ENCODE data around the gene ASNSD1.

The ASNSD1 gene

GRCh38 chr2:189661148-189661956 lies at the start of gene ASNSD1:
TSS of gene ASNSD1 (plus strand) at chr2:189661459. CDS start at chr2:189666133, 4,674 bp downstream.
- TF ChIP-seq GATA3 (IDR thresholded peaks at IDR 0.05; ENCODE audit: low read depth, low read length) (no peak), GATA2 (IDR thresholded peaks at IDR 0.05; ENCODE audit: low read depth, low read length) (no peak)

DNA sequence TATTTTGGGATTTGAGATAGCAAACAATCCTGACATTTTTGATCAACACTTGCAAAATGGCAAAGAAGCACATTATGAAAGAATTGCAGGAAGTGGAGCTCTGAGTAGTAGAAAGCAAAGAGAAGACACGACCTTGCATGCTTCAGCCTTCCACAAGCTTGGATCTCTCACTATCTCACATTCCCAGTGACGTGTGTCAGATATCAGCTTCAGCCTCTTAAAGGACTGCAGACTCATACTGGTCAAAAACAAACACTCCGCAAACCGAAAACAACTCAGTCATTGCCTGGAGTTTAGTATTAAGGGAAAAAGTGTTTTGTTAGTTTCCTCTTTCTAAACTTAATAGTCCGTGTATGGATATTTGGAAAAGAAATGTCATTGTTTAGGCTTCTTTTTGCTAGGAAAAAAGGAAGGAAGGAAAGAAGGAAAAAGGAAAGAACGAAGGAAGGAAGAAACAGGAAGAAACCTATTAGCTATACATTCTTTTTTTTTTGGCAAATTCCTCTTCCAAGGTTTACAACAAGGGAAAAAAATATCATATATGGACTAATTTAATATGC lies 48.1 kb upstream of the ASNSD1 start:
- TF ChIP-seq GATA2 (IDR thresholded peaks at IDR 0.05; ENCODE audit: low read depth, low read length) (no peak), GATA3 (IDR thresholded peaks at IDR 0.05; ENCODE audit: low read depth, low read length) (no peak)

GRCh38 chr2:189613650-189614420 lies 47.4 kb upstream of the ASNSD1 start:
- no peak for TF ChIP-seq GATA2 (IDR thresholded peaks at IDR 0.05; ENCODE audit: low read depth, low read length)
- TF ChIP-seq GATA3 (IDR thresholded peaks at IDR 0.05; ENCODE audit: low read depth, low read length): no peak

GRCh38 chr2:189614585-189614984 lies 46.7 kb upstream of the ASNSD1 start:
- TF ChIP-seq GATA2 (IDR thresholded peaks at IDR 0.05; ENCODE audit: low read depth, low read length): no peak
- TF ChIP-seq GATA3 (IDR thresholded peaks at IDR 0.05; ENCODE audit: low read depth, low read length): no peak

- TF ChIP-seq GATA2 (IDR thresholded peaks at IDR 0.05; ENCODE audit: low read depth, low read length) (no peak), GATA3 (IDR thresholded peaks at IDR 0.05; ENCODE audit: low read depth, low read length) (no peak)
These were observed 43.1 kb upstream of the ASNSD1 start for GRCh38 chr2:189618197-189618596.

DNA sequence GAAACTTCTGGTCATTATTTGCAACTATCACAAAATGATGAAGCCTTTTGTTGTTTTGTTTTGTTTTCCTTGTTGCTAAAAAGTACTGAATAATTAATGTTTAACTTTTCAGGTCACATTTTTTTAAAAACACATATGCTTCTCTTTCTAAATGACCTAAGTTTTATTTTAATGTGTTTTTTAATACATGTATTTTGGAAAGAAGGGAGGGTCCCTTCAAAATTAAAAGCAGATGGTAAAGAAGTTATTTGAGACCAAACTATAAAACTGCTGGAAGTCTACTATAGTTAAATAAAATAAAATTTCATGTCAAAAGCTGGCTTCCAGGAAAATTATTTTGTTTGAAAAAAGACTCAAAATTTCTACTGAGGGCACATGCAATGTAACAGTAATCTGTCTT lies 39.5 kb upstream of the ASNSD1 start:
- TF ChIP-seq GATA2 (IDR thresholded peaks at IDR 0.05; ENCODE audit: low read depth, low read length) (no peak), GATA3 (IDR thresholded peaks at IDR 0.05; ENCODE audit: low read depth, low read length) (no peak)

DNA sequence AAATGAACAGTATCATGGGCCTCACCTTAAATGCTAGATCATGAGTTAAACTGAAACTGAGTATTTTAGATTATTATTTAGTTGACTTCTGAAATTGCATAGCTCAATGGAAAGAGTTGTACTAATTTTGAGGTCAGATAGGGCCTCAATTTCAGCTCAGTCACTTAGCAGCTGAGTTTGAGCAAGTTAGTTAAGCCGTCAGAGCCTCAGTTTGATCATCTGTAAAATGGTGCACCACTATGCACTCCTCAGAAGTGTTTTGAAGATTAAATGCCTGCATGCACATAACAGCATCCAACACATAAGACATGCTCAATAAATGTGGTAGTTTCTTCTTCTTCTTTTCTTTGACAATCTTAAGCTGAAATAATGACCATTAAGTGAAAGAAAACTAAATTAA lies 38.2 kb upstream of the ASNSD1 start:
- TF ChIP-seq GATA3 (IDR thresholded peaks at IDR 0.05; ENCODE audit: low read depth, low read length): no peak
- no peak for TF ChIP-seq GATA2 (IDR thresholded peaks at IDR 0.05; ENCODE audit: low read depth, low read length)

GRCh38 chr2:189624648-189625355 lies 36.5 kb upstream of the ASNSD1 start:
- TF ChIP-seq GATA3 (IDR thresholded peaks at IDR 0.05; ENCODE audit: low read depth, low read length) (no peak), GATA2 (IDR thresholded peaks at IDR 0.05; ENCODE audit: low read depth, low read length) (no peak)

DNA sequence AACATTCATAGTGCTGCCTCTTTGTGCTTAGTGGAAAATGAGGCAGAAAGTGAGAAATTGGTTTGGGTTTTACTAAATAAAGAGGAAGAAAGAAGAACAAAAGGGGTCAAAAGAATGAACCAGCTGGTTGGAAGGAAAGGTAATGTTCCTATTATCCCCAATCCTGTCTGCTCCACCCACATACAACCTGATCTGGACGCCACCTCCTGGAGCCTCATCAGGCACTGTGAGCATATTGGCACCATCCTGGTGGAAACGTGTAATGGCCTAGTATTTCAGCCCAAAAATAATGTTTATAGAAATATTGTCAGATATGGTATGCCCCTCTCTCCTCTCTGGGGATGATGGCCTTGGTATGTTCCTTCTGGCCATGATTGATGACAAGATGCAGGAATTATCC lies 35.6 kb upstream of the ASNSD1 start:
- no peak for TF ChIP-seq GATA2 (IDR thresholded peaks at IDR 0.05; ENCODE audit: low read depth, low read length)
- TF ChIP-seq GATA3 (IDR thresholded peaks at IDR 0.05; ENCODE audit: low read depth, low read length): no peak

- no peak for TF ChIP-seq GATA2 (IDR thresholded peaks at IDR 0.05; ENCODE audit: low read depth, low read length)
- no peak for TF ChIP-seq GATA3 (IDR thresholded peaks at IDR 0.05; ENCODE audit: low read depth, low read length)
These were observed 33.5 kb upstream of the ASNSD1 start for GRCh38 chr2:189627789-189628188.

DNA sequence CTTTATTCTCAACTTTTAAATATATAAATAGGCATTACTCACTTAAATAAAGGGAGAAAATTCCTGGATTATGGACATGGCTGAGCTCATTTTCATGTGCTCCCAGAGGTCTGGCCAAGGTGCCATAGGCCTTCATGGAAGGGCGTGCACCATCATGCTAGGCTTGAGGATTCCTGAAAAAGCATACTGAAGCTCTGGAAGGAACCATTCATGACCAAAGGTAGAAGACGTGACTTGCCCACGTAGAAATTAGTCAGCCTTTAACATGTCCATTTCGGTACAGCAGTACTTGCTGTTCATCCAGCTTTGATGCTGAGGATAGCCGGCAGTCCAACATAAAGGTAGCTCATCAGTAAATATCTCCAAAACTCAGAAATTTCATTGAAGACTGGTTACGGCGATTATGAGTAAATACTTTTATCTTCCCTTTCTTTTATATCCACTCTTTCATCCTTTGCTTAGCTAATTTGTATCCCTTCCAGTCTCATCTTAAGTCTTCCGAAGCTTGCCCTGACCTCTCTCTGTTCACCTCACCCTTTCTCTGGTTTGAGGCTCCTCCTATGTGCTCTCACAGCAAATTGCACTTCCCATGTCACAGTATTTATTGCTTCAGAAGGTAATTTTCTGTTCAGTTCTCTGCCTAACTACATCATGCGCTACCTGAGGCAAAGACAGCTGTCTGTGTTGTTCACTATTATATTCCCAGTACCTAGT lies 32.3 kb upstream of the ASNSD1 start:
- TF ChIP-seq GATA2 (IDR thresholded peaks at IDR 0.05; ENCODE audit: low read depth, low read length) (no peak), GATA3 (IDR thresholded peaks at IDR 0.05; ENCODE audit: low read depth, low read length) (no peak)

DNA sequence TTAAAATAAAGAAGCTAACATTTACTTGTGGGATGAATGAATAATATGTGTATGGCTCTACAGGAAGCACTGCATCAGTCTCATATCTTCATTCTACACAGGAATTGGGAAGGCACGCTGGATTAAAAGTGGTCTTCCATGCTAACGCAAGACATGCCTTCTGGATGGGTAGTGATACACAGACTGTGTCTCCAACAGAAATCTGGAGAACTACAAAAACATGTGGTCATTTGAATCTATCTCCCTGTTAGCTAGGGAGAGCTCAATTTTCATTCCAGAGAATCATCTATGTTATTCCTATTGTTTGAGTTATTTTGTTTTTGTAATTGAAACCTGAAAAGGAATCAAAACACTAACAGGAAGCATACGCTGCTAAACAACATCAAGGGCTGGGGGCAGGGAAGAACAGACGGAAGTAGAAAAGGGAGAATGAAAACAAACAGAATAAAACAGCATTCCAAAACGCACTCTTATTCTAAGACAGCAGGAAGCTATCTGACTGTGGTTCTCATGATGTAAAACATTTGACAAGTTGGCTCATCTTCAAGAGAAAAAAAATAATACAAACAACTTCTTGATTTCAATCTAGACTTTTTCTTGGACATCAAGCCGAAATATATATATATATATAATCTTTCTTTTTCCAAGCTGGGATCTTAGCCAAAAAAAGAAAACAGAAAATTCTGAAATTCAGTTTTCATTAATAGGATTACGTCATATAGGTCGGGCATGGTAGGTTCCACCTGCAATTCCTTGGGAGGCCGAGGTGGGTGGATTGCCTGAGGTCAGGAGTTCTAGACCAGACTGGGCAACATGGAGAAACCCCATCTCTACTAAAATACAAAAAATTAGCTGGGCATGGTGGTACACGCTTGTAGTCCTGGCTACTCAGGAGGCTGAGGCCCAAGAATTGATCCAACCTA lies 31.5 kb upstream of the ASNSD1 start:
- TF ChIP-seq GATA3 (IDR thresholded peaks at IDR 0.05; ENCODE audit: low read depth, low read length): no peak

DNA sequence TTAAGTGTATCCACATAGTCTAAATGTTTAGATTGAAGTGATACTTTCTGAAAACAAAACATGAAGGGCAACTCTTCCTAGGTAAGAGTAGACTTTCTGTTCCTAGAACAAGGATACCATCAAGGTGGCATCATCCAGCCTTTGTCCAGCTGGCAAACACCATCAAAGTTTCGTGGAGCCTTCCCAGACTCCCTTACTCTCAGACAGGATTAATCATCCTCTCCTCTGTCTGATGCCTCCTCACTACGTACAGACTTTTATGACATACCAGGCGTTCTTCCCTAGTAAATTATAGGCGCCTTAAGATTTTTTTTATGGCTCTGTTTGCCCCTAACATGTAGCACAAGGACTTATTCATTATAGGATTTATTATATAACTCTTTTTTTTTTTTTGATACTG lies 29.4 kb upstream of the ASNSD1 start:
- TF ChIP-seq GATA2 (IDR thresholded peaks at IDR 0.05; ENCODE audit: low read depth, low read length): no peak
- TF ChIP-seq GATA3 (IDR thresholded peaks at IDR 0.05; ENCODE audit: low read depth, low read length): no peak

Data from SH-SY5Y (cell line).